Measurements from ENCODE around the gene PIWIL4. TPM values are rescaled to one million over a fixed set of nuclear protein-coding genes. Genes with fewer than 3 reads are reported as not detected.

PIWIL4 gene
- polyA plus RNA-seq, 1 donor from 2014 or later: 1.3 TPM

DNA sequence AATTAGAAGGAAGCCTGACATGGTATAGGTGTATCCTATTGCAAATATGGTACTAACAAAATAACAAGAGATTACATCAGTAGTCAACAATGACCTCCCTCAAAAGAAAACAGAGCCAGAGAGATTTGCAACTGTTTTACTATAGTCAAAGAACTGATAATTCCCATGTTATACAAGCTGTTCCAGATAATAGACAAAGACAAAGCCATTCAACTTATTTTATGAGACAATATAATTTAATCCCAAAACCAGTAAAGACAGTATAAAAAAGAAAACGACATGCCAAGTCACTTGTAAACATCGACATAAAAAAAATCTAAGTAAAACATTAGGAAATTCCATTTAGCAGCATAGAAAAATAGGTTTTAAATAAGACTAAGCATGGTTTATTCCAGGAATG, 65.2 kb downstream of the PIWIL4 start:
- H2AFZ ChIP-seq (ENCODE audit: low read depth, low read length): no peak overlapping the region
- H3F3A ChIP-seq (ENCODE audit: insufficient read depth, low read length, poor library complexity, severe bottlenecking): no peaks in the 10 kb centered on the region
- no peaks in the 10 kb centered on the region for H3K9me3 ChIP-seq (ENCODE audit: low read length)
- H3K9ac ChIP-seq (ENCODE audit: low read length): no peak overlapping the region
- no peak overlapping the region for H3K4me2 ChIP-seq (ENCODE audit: low read length)
- no peaks in the 10 kb centered on the region for H3K9me2 ChIP-seq (ENCODE audit: insufficient read depth, low read length)
- TF ChIP-seq, protein P1, sequence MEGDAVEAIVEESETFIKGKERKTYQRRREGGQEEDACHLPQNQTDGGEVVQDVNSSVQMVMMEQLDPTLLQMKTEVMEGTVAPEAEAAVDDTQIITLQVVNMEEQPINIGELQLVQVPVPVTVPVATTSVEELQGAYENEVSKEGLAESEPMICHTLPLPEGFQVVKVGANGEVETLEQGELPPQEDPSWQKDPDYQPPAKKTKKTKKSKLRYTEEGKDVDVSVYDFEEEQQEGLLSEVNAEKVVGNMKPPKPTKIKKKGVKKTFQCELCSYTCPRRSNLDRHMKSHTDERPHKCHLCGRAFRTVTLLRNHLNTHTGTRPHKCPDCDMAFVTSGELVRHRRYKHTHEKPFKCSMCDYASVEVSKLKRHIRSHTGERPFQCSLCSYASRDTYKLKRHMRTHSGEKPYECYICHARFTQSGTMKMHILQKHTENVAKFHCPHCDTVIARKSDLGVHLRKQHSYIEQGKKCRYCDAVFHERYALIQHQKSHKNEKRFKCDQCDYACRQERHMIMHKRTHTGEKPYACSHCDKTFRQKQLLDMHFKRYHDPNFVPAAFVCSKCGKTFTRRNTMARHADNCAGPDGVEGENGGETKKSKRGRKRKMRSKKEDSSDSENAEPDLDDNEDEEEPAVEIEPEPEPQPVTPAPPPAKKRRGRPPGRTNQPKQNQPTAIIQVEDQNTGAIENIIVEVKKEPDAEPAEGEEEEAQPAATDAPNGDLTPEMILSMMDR (IDR thresholded peaks at IDR 0.05; ENCODE audit: poor library complexity, severe bottlenecking): no peak
- TF ChIP-seq SMC3 (conservative IDR thresholded peaks at IDR 0.05; ENCODE audit: poor library complexity): no peak
- TF ChIP-seq MXI1 (conservative IDR thresholded peaks at IDR 0.05; ENCODE audit: poor library complexity, severe bottlenecking): no peak
- no peak for TF ChIP-seq TAF1 (IDR thresholded peaks at IDR 0.05; ENCODE audit: low read depth)
- TF ChIP-seq, protein P2, sequence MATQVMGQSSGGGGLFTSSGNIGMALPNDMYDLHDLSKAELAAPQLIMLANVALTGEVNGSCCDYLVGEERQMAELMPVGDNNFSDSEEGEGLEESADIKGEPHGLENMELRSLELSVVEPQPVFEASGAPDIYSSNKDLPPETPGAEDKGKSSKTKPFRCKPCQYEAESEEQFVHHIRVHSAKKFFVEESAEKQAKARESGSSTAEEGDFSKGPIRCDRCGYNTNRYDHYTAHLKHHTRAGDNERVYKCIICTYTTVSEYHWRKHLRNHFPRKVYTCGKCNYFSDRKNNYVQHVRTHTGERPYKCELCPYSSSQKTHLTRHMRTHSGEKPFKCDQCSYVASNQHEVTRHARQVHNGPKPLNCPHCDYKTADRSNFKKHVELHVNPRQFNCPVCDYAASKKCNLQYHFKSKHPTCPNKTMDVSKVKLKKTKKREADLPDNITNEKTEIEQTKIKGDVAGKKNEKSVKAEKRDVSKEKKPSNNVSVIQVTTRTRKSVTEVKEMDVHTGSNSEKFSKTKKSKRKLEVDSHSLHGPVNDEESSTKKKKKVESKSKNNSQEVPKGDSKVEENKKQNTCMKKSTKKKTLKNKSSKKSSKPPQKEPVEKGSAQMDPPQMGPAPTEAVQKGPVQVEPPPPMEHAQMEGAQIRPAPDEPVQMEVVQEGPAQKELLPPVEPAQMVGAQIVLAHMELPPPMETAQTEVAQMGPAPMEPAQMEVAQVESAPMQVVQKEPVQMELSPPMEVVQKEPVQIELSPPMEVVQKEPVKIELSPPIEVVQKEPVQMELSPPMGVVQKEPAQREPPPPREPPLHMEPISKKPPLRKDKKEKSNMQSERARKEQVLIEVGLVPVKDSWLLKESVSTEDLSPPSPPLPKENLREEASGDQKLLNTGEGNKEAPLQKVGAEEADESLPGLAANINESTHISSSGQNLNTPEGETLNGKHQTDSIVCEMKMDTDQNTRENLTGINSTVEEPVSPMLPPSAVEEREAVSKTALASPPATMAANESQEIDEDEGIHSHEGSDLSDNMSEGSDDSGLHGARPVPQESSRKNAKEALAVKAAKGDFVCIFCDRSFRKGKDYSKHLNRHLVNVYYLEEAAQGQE (IDR thresholded peaks at IDR 0.05; ENCODE audit: borderline replicate concordance): no peak
- no peak for TF ChIP-seq POLR2AphosphoS5 (IDR thresholded peaks at IDR 0.05)
- TF ChIP-seq EZH2 (IDR thresholded peaks at IDR 0.05; ENCODE audit: borderline replicate concordance, insufficient read depth, low read length, poor library complexity, severe bottlenecking): no peak
- no peak for TF ChIP-seq RAD21 (conservative IDR thresholded peaks at IDR 0.05)
- TF ChIP-seq EP300 (conservative IDR thresholded peaks at IDR 0.05; ENCODE audit: poor library complexity, severe bottlenecking): no peak
- H3K79me2 ChIP-seq (replicated peaks; ENCODE audit: insufficient read depth, low read length): no peaks in the 10 kb centered on the region
- H3K4me3 ChIP-seq (ENCODE audit: low read length): no peak overlapping the region
- H3K27ac ChIP-seq (ENCODE audit: low read length): no peak overlapping the region
- H3K27me3 ChIP-seq (ENCODE audit: insufficient read depth, low read depth, low read length): no peaks in the 10 kb centered on the region
- no peaks in the 10 kb centered on the region for H3K36me3 ChIP-seq (ENCODE audit: insufficient read depth, low read length)
- H4K20me1 ChIP-seq (ENCODE audit: insufficient read depth): no peaks in the 10 kb centered on the region

DNA sequence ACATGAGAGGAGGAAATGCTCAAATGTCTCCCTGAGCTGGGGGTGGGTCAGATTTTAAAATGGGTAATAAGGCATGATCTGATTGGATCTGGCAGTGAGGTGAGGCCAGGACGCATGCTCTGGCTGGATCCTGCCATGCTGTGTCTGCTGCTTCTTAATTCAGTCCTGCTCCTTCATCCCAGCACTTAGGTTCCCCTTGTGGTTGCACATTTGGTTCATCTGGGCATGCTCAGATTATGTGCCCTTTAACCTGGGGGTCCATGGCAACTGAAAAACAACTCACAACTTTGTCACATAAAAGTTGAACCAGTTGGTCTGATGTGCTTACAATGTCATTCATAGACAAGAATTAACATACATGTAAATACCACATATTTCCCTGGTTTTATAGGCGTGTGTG, 67.9 kb downstream of the PIWIL4 start:
- Histone ChIP-seq H3K9me2 (ENCODE audit: insufficient read depth, low read length) (no peaks in the 10 kb centered on the region), H3K36me3 (ENCODE audit: insufficient read depth, low read length) (no peaks in the 10 kb centered on the region), H3K4me3 (ENCODE audit: low read length) (no peak overlapping the region), H3K79me2 (replicated peaks; ENCODE audit: insufficient read depth, low read length) (no peaks in the 10 kb centered on the region), H4K20me1 (ENCODE audit: insufficient read depth) (no peaks in the 10 kb centered on the region), H3K4me2 (ENCODE audit: low read length) (no peak overlapping the region), H3K9me3 (ENCODE audit: low read length) (no peaks in the 10 kb centered on the region), H3K27ac (ENCODE audit: low read length) (no peak overlapping the region), H3F3A (ENCODE audit: insufficient read depth, low read length, poor library complexity, severe bottlenecking) (no peaks in the 10 kb centered on the region), H3K9ac (ENCODE audit: low read length) (no peak overlapping the region), H3K27me3 (ENCODE audit: insufficient read depth, low read depth, low read length) (no peaks in the 10 kb centered on the region), H2AFZ (ENCODE audit: low read depth, low read length) (no peak overlapping the region)
- TF ChIP-seq MXI1 (conservative IDR thresholded peaks at IDR 0.05; ENCODE audit: poor library complexity, severe bottlenecking): no peak
- TF ChIP-seq, protein P2 (IDR thresholded peaks at IDR 0.05; ENCODE audit: borderline replicate concordance): no peak
- no peak for TF ChIP-seq SMC3 (conservative IDR thresholded peaks at IDR 0.05; ENCODE audit: poor library complexity)
- TF ChIP-seq POLR2AphosphoS5 (IDR thresholded peaks at IDR 0.05): no peak
- TF ChIP-seq TAF1 (IDR thresholded peaks at IDR 0.05; ENCODE audit: low read depth): no peak
- TF ChIP-seq RAD21 (conservative IDR thresholded peaks at IDR 0.05): no peak
- TF ChIP-seq, protein P1 (IDR thresholded peaks at IDR 0.05; ENCODE audit: poor library complexity, severe bottlenecking): no peak
- no peak for TF ChIP-seq EP300 (conservative IDR thresholded peaks at IDR 0.05; ENCODE audit: poor library complexity, severe bottlenecking)
- no peak for TF ChIP-seq EZH2 (IDR thresholded peaks at IDR 0.05; ENCODE audit: borderline replicate concordance, insufficient read depth, low read length, poor library complexity, severe bottlenecking)
